Mesendoderm (in vitro differentiated cells): ENCODE results near the gene FRMPD4.

Experiments
- DNase-seq: peaks from one replicate; pipeline ENCODE4 v3.0.0; 2013
- H2AK5ac ChIP-seq: 2 replicates; pipeline ENCODE4 v1.6.1; 2013; ENCODE audit warnings: low read length, inconsistent platforms
- H2BK120ac ChIP-seq: 2 replicates; pipeline ENCODE4 v1.6.1; 2013; ENCODE audit warnings: low read depth, mild to moderate bottlenecking, low read length, moderate library complexity, mixed read lengths
- H2BK15ac ChIP-seq: replicated peaks from 2 replicates; pipeline ENCODE4 v1.6.1; 2013; ENCODE audit warnings: low read depth, mild to moderate bottlenecking, moderate library complexity
- H2BK5ac ChIP-seq: 2 replicates; pipeline ENCODE4 v1.6.1; 2013; ENCODE audit warnings: low read length, inconsistent platforms
- H3K18ac ChIP-seq: 2 replicates; pipeline ENCODE4 v1.6.1; 2013; ENCODE audit warnings: mild to moderate bottlenecking, low read length, mixed read lengths
- H3K23ac ChIP-seq: one replicate; pipeline ENCODE4 v1.6.1; 2013; ENCODE audit warnings: low read length
- H3K27ac ChIP-seq: 2 replicates; pipeline ENCODE4 v1.5.1; 2013; ENCODE audit warnings: low read depth, mild to moderate bottlenecking, inconsistent platforms, low read length, moderate library complexity
- H3K27me3 ChIP-seq: 2 replicates; pipeline ENCODE4 v1.6.1; 2013; ENCODE audit warnings: low read length, control low read depth, mild to moderate bottlenecking, inconsistent platforms; ENCODE audit not compliant: insufficient read depth, poor library complexity
- H3K36me3 ChIP-seq: 2 replicates; pipeline ENCODE4 v1.6.1; 2013; ENCODE audit warnings: low read length, inconsistent platforms; ENCODE audit not compliant: control insufficient read depth, insufficient read depth
- H3K4ac ChIP-seq: one replicate; pipeline ENCODE4 v1.6.1; 2013; ENCODE audit warnings: low read depth, mild to moderate bottlenecking, low read length, moderate library complexity
- H3K4me1 ChIP-seq: 2 replicates; pipeline ENCODE4 v1.6.1; 2013; ENCODE audit warnings: low read depth, low read length, inconsistent platforms; ENCODE audit not compliant: control insufficient read depth
- H3K4me2 ChIP-seq: 2 replicates; pipeline ENCODE4 v1.6.1; 2013; ENCODE audit warnings: low read length
- H3K4me3 ChIP-seq: 2 replicates; pipeline ENCODE4 v1.5.1; 2013; ENCODE audit warnings: mild to moderate bottlenecking, low read length
- H3K56ac ChIP-seq: one replicate; pipeline ENCODE4 v1.6.1; 2013; ENCODE audit warnings: low read length
- H3K79me1 ChIP-seq: 2 replicates; pipeline ENCODE4 v1.6.1; 2013; ENCODE audit warnings: low read length, inconsistent platforms
- H3K79me2 ChIP-seq: 2 replicates; pipeline ENCODE4 v1.6.1; 2013; ENCODE audit warnings: mild to moderate bottlenecking, low read length; ENCODE audit not compliant: control insufficient read depth, insufficient read depth
- H3K9ac ChIP-seq: 2 replicates; pipeline ENCODE4 v1.6.1; 2013; ENCODE audit warnings: low read length, inconsistent platforms
- H4K5ac ChIP-seq: one replicate; pipeline ENCODE4 v1.6.1; 2013; ENCODE audit warnings: low read length
- H4K8ac ChIP-seq: one replicate; pipeline ENCODE4 v1.6.1; 2013; ENCODE audit warnings: low read depth, mild to moderate bottlenecking, control low read depth, low read length, moderate library complexity
- WGBS: extraction: QIAGEN DNeasy Blood & Tissue Kit; methylation state at CpG from one replicate; pipeline ENCODE4 v1.1.7; 2013; ENCODE audit warnings: low lambda C conversion rate, missing lambda C conversion rate; ENCODE audit not compliant: insufficient coverage; ENCODE audit errors: extremely low coverage; 5-methylcytosine and 5-hydroxymethylcytosine counted together

Gene FRMPD4

GRCh38 chrX:12269484-12269883 lies 131.2 kb downstream of the FRMPD4 start:
- no peak overlapping the region for H2BK15ac ChIP-seq
- no CpG with 5 or more reads among the region's 2 CpGs for WGBS
- no peak overlapping the region for H4K8ac ChIP-seq

GRCh38 chrX:12278151-12278550 lies 139.9 kb downstream of the FRMPD4 start:
- Histone ChIP-seq H3K79me1 (no peaks in the 10 kb centered on the region), H3K4me3 (no peak overlapping the region), H2BK15ac (no peak overlapping the region), H2AK5ac (no peak overlapping the region), H3K23ac (no peak overlapping the region), H4K5ac (no peak overlapping the region), H2BK5ac (no peak overlapping the region), H3K27ac (no peak overlapping the region), H3K56ac (no peak overlapping the region), H3K79me2 (no peaks in the 10 kb centered on the region), H3K18ac (no peak overlapping the region), H3K4ac (no peak overlapping the region), H2BK120ac (no peak overlapping the region), H3K4me1 (no peaks in the 10 kb centered on the region), H3K9ac (no peak overlapping the region), H3K27me3 (no peaks in the 10 kb centered on the region), H3K36me3 (no peaks in the 10 kb centered on the region), H4K8ac (no peak overlapping the region), H3K4me2 (no peak overlapping the region)
- DNase-seq, result no peak
- WGBS, result no CpG with 5 or more reads among the region's 1 CpG

More at GRCh38 chrX:12269484-12269883, 131.2 kb downstream of the FRMPD4 start:
- no peaks in the 10 kb centered on the region for H3K79me2 ChIP-seq
- H3K56ac ChIP-seq, result no peak overlapping the region
- no peak for DNase-seq
- H3K27ac ChIP-seq, result no peak overlapping the region
- H3K27me3 ChIP-seq, result no peaks in the 10 kb centered on the region
- H3K36me3 ChIP-seq, result no peaks in the 10 kb centered on the region
- no peak overlapping the region for H3K23ac ChIP-seq
- H3K4me3 ChIP-seq, result no peak overlapping the region
- H3K4ac ChIP-seq, result no peak overlapping the region
- no peak overlapping the region for H2BK5ac ChIP-seq
- no peaks in the 10 kb centered on the region for H3K4me1 ChIP-seq
- no peak overlapping the region for H3K18ac ChIP-seq
- no peak overlapping the region for H3K4me2 ChIP-seq
- no peak overlapping the region for H2BK120ac ChIP-seq
- no peak overlapping the region for H3K9ac ChIP-seq
- no peak overlapping the region for H4K5ac ChIP-seq
- no peak overlapping the region for H2AK5ac ChIP-seq
- H3K79me1 ChIP-seq, result no peaks in the 10 kb centered on the region

DNA sequence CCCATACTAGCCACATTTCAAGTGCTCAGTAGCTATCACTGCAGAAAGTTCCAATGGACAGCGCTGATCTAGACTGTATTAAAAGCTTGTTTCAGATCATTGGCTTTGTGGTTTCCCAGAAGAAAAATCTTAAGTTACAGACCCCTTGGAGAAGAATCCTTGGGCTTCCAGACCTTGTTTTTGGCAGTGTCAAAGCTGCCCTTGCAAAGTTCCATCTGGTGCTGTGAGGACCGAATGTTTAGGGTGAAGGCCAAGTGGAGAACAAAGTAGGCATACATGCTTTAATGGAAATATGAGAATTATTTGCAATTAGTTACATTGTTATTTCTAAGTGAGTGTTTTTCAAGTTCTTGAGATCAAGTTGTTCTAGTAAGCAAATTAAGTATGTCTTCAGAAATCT lies 144.7 kb downstream of the FRMPD4 start:
- no CpG with 5 or more reads among the region's 2 CpGs for WGBS
- H3K56ac ChIP-seq, result no peak overlapping the region
- no peaks in the 10 kb centered on the region for H3K4me1 ChIP-seq
- no peak overlapping the region for H2AK5ac ChIP-seq
- H3K27ac ChIP-seq, result no peak overlapping the region
- H3K23ac ChIP-seq, result no peak overlapping the region
- no peak overlapping the region for H3K4me3 ChIP-seq
- no peak overlapping the region for H3K9ac ChIP-seq
- no peak overlapping the region for H2BK5ac ChIP-seq
- no peak overlapping the region for H3K18ac ChIP-seq
- no peak overlapping the region for H4K8ac ChIP-seq
- H3K36me3 ChIP-seq, result no peaks in the 10 kb centered on the region
- no peaks in the 10 kb centered on the region for H3K79me1 ChIP-seq
- no peak overlapping the region for H3K4me2 ChIP-seq
- H3K27me3 ChIP-seq, result no peaks in the 10 kb centered on the region
- H2BK120ac ChIP-seq, result no peak overlapping the region
- no peaks in the 10 kb centered on the region for H3K79me2 ChIP-seq
- H4K5ac ChIP-seq, result no peak overlapping the region
- no peak for DNase-seq
- no peak overlapping the region for H2BK15ac ChIP-seq
- no peak overlapping the region for H3K4ac ChIP-seq

DNA sequence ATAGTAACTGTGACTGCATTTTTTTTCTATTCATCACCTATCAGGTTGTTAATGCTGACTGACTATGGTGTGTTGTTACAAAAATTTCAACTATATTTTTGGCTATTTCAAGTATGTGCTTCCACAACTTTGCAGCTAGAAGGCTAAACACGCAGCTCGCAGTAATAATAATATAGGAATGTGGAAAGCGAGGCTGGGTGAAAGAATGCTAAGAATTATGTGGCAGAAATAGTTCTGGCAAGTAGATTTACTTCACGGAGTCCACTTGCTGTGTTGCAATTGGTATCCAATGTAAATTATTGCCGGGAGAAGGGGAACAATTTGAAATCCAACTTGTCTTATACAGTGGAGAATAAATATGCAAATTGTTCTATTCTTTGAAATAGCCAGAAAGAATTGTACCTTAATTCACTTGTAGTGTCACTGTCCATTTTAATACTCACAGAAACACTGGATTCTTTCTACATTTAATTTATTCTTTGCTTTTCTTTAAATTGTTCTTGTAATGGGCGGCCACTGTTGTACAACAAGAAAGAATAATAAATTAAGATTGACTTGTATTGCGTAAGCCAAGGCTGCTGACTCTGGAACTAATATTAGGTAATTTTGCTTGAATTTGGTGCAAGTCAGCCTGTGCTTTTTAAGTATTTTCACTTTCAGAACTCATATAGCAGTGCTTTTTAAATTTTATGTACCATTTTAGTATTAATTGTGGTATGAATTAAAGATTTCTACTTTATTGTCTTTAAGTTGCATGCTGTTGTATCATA lies 154.9 kb downstream of the FRMPD4 start:
- Histone ChIP-seq H3K4me1 (no peaks in the 10 kb centered on the region), H3K79me2 (no peaks in the 10 kb centered on the region), H3K9ac (no peak overlapping the region), H2BK15ac (no peak overlapping the region), H3K36me3 (no peaks in the 10 kb centered on the region), H4K8ac (no peak overlapping the region), H3K56ac (no peak overlapping the region), H3K23ac (no peak overlapping the region), H3K4me3 (no peak overlapping the region), H3K27ac (no peak overlapping the region), H3K4me2 (no peak overlapping the region), H4K5ac (no peak overlapping the region), H2BK120ac (no peak overlapping the region), H3K4ac (no peak overlapping the region), H3K27me3 (no peaks in the 10 kb centered on the region), H3K18ac (no peak overlapping the region), H2AK5ac (no peak overlapping the region), H3K79me1 (no peaks in the 10 kb centered on the region), H2BK5ac (no peak overlapping the region)
- WGBS, result no CpG with 5 or more reads among the region's 7 CpGs
- DNase-seq, result no peak

GRCh38 chrX:12297353-12297752 lies 159.1 kb downstream of the FRMPD4 start:
- Histone ChIP-seq H2AK5ac (no peak overlapping the region), H2BK15ac (no peak overlapping the region), H4K8ac (no peak overlapping the region), H4K5ac (no peak overlapping the region), H3K56ac (no peak overlapping the region), H2BK5ac (no peak overlapping the region), H3K27me3 (no peaks in the 10 kb centered on the region), H3K36me3 (no peaks in the 10 kb centered on the region), H3K4me1 (no peaks in the 10 kb centered on the region), H3K23ac (no peak overlapping the region), H2BK120ac (no peak overlapping the region), H3K18ac (no peak overlapping the region), H3K4me2 (no peak overlapping the region), H3K79me2 (no peaks in the 10 kb centered on the region), H3K79me1 (no peaks in the 10 kb centered on the region), H3K4ac (no peak overlapping the region), H3K4me3 (no peak overlapping the region), H3K27ac (no peak overlapping the region), H3K9ac (no peak overlapping the region)
- no peak for DNase-seq
- 100% methylated on average over 2 of the region's 4 CpGs for WGBS

DNA sequence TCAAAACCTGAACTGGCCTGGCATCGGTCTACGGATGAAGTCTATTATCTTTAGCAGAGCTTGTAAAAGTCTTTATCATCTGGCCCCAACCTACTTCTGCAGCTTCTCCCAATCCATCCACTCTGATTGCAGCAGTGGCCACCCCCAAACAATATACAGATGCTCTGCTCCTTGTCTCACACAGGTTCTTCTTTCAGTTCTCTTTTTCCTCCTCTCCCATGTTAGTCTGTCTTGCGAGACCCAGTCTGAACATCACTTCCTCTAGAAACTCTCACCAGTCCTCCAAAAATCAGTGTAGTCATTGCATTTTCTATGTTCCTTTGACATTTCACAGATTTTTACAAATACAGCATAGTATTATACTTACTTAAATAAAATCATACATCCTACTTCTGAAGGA lies 163.0 kb downstream of the FRMPD4 start:
- Histone ChIP-seq H3K27me3 (no peaks in the 10 kb centered on the region), H3K27ac (no peak overlapping the region), H3K4me2 (no peak overlapping the region), H3K23ac (no peak overlapping the region), H2BK120ac (no peak overlapping the region), H3K4me3 (no peak overlapping the region), H3K36me3 (no peaks in the 10 kb centered on the region), H3K18ac (no peak overlapping the region), H3K9ac (no peak overlapping the region), H2BK15ac (no peak overlapping the region), H3K4me1 (no peaks in the 10 kb centered on the region), H3K56ac (no peak overlapping the region), H3K4ac (no peak overlapping the region), H3K79me1 (no peaks in the 10 kb centered on the region), H2BK5ac (no peak overlapping the region), H4K5ac (no peak overlapping the region), H4K8ac (no peak overlapping the region), H3K79me2 (no peaks in the 10 kb centered on the region), H2AK5ac (no peak overlapping the region)
- DNase-seq, result no peak
- no CpG with 5 or more reads among the region's 3 CpGs for WGBS
